NCI-H82 treated with DMSO at 0.1 percent for 48 hours (cell line): ENCODE results near the gene PRSS48.
"Not testable (repeated sequence)": the region's sequence is repeated elsewhere in the genome, so short reads cannot be mapped to it uniquely, and the experiment has no call there.

ENCODE experiments used
- DNase-seq: peaks from one replicate; lab custom pipeline; 2025; ENCODE audit not compliant: unreplicated experiment; lab: John Stamatoyannopoulos, UW

PRSS48 gene

GRCh38 chr4:151276787-151277562 lies at the start of gene PRSS48:
Gene PRSS48 (plus strand): TSS chr4:151277161. CDS start chr4:151277173, 12 bp downstream.
- DNase-seq: peak; percentile 20

- DNase-seq: no peak
These were observed 49.8 kb upstream of the PRSS48 start for GRCh38 chr4:151227172-151227571.

- no peak for DNase-seq
These were observed 49.2 kb upstream of the PRSS48 start for GRCh38 chr4:151227731-151228130.

GRCh38 chr4:151228189-151229119 lies 48.5 kb upstream of the PRSS48 start:
- no peak for DNase-seq

GRCh38 chr4:151231915-151232595 lies 44.9 kb upstream of the PRSS48 start:
- DNase-seq: peak; percentile 81

- peak; percentile 43 for DNase-seq
These were observed 43.4 kb upstream of the PRSS48 start for GRCh38 chr4:151233600-151233999.

GRCh38 chr4:151235373-151235772 lies 41.6 kb upstream of the PRSS48 start:
- not testable (repeated sequence) for DNase-seq

GRCh38 chr4:151236036-151236435 lies 40.9 kb upstream of the PRSS48 start:
- DNase-seq: no peak

GRCh38 chr4:151238477-151238876 lies 38.5 kb upstream of the PRSS48 start:
- DNase-seq: no peak

- DNase-seq: no peak
These were observed 37.4 kb upstream of the PRSS48 start for GRCh38 chr4:151239608-151240007.

GRCh38 chr4:151242305-151242704 lies 34.7 kb upstream of the PRSS48 start:
- no peak for DNase-seq

- no peak for DNase-seq
These were observed 30.2 kb upstream of the PRSS48 start for GRCh38 chr4:151246742-151247141.

GRCh38 chr4:151247395-151247794 lies 29.6 kb upstream of the PRSS48 start:
- DNase-seq: no peak

- DNase-seq: no peak
These were observed 28.4 kb upstream of the PRSS48 start for GRCh38 chr4:151248519-151248918.

GRCh38 chr4:151250706-151251105 lies 26.3 kb upstream of the PRSS48 start:
- DNase-seq: no peak

GRCh38 chr4:151251603-151252304 lies 25.2 kb upstream of the PRSS48 start:
- no peak for DNase-seq

- not testable (repeated sequence) for DNase-seq
These were observed 21.7 kb upstream of the PRSS48 start for GRCh38 chr4:151255226-151255625.

- not testable (repeated sequence) for DNase-seq
These were observed 21.3 kb upstream of the PRSS48 start for GRCh38 chr4:151255680-151256079.

GRCh38 chr4:151256134-151256533 lies 20.8 kb upstream of the PRSS48 start:
- DNase-seq: no peak

- DNase-seq: no peak
These were observed 19.3 kb upstream of the PRSS48 start for GRCh38 chr4:151257704-151258103.

- DNase-seq: no peak
These were observed 17.2 kb upstream of the PRSS48 start for GRCh38 chr4:151259752-151260151.
